ENCODE measurements around the gene COL27A1. TPM values are rescaled to one million over a fixed set of nuclear protein-coding genes. Genes with fewer than 3 reads are reported as not detected.

Gene COL27A1
- total RNA-seq, 4 donors from 2014 or later, result 14.2 to 32.9 (median 20.7) TPM

- no peak overlapping the region for H3K27ac ChIP-seq
- no peak for TF ChIP-seq CTCF (IDR thresholded peaks at IDR 0.05)
- TF ChIP-seq EP300 (IDR thresholded peaks at IDR 0.05), result no peak
- TF ChIP-seq POLR2AphosphoS5 (IDR thresholded peaks at IDR 0.05), result no peak
- TF ChIP-seq POLR2A (IDR thresholded peaks at IDR 0.05), result no peak
- WGBS, result 83% methylated on average over 1 of the region's 5 CpGs
- H3K27me3 ChIP-seq, result no peaks in the 10 kb centered on the region
- peaks cover 11% of the 10 kb centered on the region for H3K4me1 ChIP-seq
- no peaks in the 10 kb centered on the region for H3K9me3 ChIP-seq
- DNase-seq (ENCODE audit: low spot score in 2 of 2), result no peak
- peaks cover 7% of the 10 kb centered on the region for H3K36me3 ChIP-seq
- no peak overlapping the region for H3K4me3 ChIP-seq
Measured at GRCh38 chr9:114212826-114213225, 57.5 kb downstream of the COL27A1 start.

DNA sequence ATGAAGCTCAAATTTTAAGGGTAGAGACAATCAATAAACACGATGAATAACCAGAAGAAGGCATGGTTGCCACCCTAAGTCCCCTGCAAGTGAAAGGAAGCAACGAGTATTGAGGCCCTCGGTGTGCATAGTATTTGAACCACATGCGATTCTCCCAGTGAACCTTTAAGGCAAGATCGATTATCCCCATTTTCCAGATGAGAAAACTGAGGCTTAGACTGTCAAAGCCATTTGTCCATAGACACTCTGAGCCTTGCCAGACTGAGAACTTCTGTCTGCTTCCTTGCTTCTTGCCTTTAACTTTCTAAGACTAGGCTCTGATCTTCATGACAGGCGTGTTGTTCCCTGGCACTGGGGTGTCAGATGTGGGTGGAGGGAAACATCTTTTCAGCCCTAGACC, 58.2 kb downstream of the COL27A1 start:
- no peak for DNase-seq (ENCODE audit: low spot score in 2 of 2)
- Histone ChIP-seq H3K36me3 (peaks cover 7% of the 10 kb centered on the region), H3K4me1 (peaks cover 11% of the 10 kb centered on the region), H3K27ac (no peak overlapping the region), H3K4me3 (no peak overlapping the region), H3K9me3 (no peaks in the 10 kb centered on the region), H3K27me3 (no peaks in the 10 kb centered on the region)
- TF ChIP-seq CTCF (IDR thresholded peaks at IDR 0.05) (no peak), POLR2AphosphoS5 (IDR thresholded peaks at IDR 0.05) (no peak)
- 93% methylated on average over 6 of the region's 6 CpGs for whole genome bisulfite sequencing

GRCh38 chr9:114214181-114214580, 58.8 kb downstream of the COL27A1 start:
- H3K4me1 ChIP-seq, result peaks cover 11% of the 10 kb centered on the region
- H3K27me3 ChIP-seq, result no peaks in the 10 kb centered on the region
- no peak for DNase-seq (ENCODE audit: low spot score in 2 of 2)
- peaks cover 7% of the 10 kb centered on the region for H3K36me3 ChIP-seq
- TF ChIP-seq CTCF (IDR thresholded peaks at IDR 0.05), result no peak
- TF ChIP-seq EP300 (IDR thresholded peaks at IDR 0.05), result no peak
- TF ChIP-seq POLR2A (IDR thresholded peaks at IDR 0.05), result no peak
- TF ChIP-seq POLR2AphosphoS5 (IDR thresholded peaks at IDR 0.05), result no peak
- WGBS, result 46% methylated on average over 6 of the region's 6 CpGs
- no peak overlapping the region for H3K4me3 ChIP-seq
- no peaks in the 10 kb centered on the region for H3K9me3 ChIP-seq
- no peak overlapping the region for H3K27ac ChIP-seq

GRCh38 chr9:114214686-114215414, 59.5 kb downstream of the COL27A1 start:
- DNase-seq (ENCODE audit: low spot score in 2 of 2), result no peak
- TF ChIP-seq POLR2A (IDR thresholded peaks at IDR 0.05) (no peak), CTCF (IDR thresholded peaks at IDR 0.05) (no peak), POLR2AphosphoS5 (IDR thresholded peaks at IDR 0.05) (no peak), EP300 (IDR thresholded peaks at IDR 0.05) (no peak)
- H3K4me3 ChIP-seq, result no peak overlapping the region
- H3K27ac ChIP-seq, result no peak overlapping the region
- H3K9me3 ChIP-seq, result no peaks in the 10 kb centered on the region
- no peaks in the 10 kb centered on the region for H3K27me3 ChIP-seq
- peaks cover 7% of the 10 kb centered on the region for H3K36me3 ChIP-seq
- peaks cover 11% of the 10 kb centered on the region for H3K4me1 ChIP-seq
- 56% methylated on average over 4 of the region's 7 CpGs for WGBS

- no peak for DNase-seq (ENCODE audit: low spot score in 2 of 2)
- 49% methylated on average over 6 of the region's 7 CpGs for WGBS
- Histone ChIP-seq H3K27ac (no peak overlapping the region), H3K36me3 (peaks cover 2% of the 10 kb centered on the region), H3K27me3 (no peaks in the 10 kb centered on the region), H3K9me3 (no peaks in the 10 kb centered on the region), H3K4me1 (peaks cover 11% of the 10 kb centered on the region), H3K4me3 (no peak overlapping the region)
- TF ChIP-seq POLR2A (IDR thresholded peaks at IDR 0.05) (no peak), POLR2AphosphoS5 (IDR thresholded peaks at IDR 0.05) (no peak), CTCF (IDR thresholded peaks at IDR 0.05) (no peak), EP300 (IDR thresholded peaks at IDR 0.05) (no peak)
Measured at GRCh38 chr9:114216081-114216480, 60.7 kb downstream of the COL27A1 start.
